A549 (cell line): Measurements from ENCODE around the gene METAP2. TPM values are rescaled to one million over a fixed set of nuclear protein-coding genes. Genes with fewer than 3 reads are reported as not detected.

Experiments used
- ATAC-seq, 2 experiments: fragments of 200-7000 bp in 1 of 2; fragments of >200 bp in 1 of 2; cut with Nextera tagmentation in 1 of 2; cut with Tn5 transposase in 1 of 2; 3 replicates each; pipeline versions ENCODE4 v1.8.0 to v1.9.1; 2018 to 2020; ENCODE audit warnings: mild to moderate bottlenecking in 1 of 2, moderate library complexity in 1 of 2
- CTCF ChIA-PET: fragments of 300-600 bp; sonication (Branson Sonifier 250); formaldehyde crosslinking; extraction: SDS; loops from one replicate; lab custom pipeline; 2021; ENCODE audit warnings: antibody characterized with exemption, inconsistent platforms; lab: Yijun Ruan, JAX
- POLR2A ChIA-PET: fragments of 350-600 bp; formaldehyde crosslinking; extraction: SDS; loops from one replicate; lab custom pipeline; 2021; ENCODE audit warnings: antibody characterized with exemption, inconsistent platforms; lab: Yijun Ruan, JAX
- DNase-seq, 2 experiments: peaks; one replicate each; pipeline versions ENCODE4 v3.0.0 to v3.0.0-alpha.2; 2011 to 2016; ENCODE audit warnings: low read depth in 1 of 2, low spot score in 1 of 2
- FAIRE-seq: peaks from 2 replicates; lab custom pipeline; 2011; peaks lifted over from hg19 to GRCh38; lab: Jason Lieb, UNC
- H3K27ac ChIP-seq, 2 experiments: fragments of >200 bp; sonication (Bioruptor Twin); formaldehyde crosslinking; 3 replicates each; pipeline ENCODE4 v1.5.1; 2016 to 2017
- H3K4me1 ChIP-seq: fragments of >200 bp; sonication (Bioruptor Twin); formaldehyde crosslinking; 3 replicates; pipeline ENCODE4 v1.6.1; 2016
- H3K4me2 ChIP-seq: fragments of >200 bp; sonication (Bioruptor Twin); formaldehyde crosslinking; 3 replicates; pipeline ENCODE4 v1.6.1; 2016
- H3K4me3 ChIP-seq: fragments of >200 bp; sonication (Bioruptor Twin); formaldehyde crosslinking; 3 replicates; pipeline ENCODE4 v1.5.1; 2016
- H3K9me3 ChIP-seq: fragments of >200 bp; sonication (Bioruptor Twin); formaldehyde crosslinking; 3 replicates; pipeline ENCODE4 v1.6.1; 2016
- FOSL2 ChIP-seq, 2 experiments: fragments of 450-650 bp in 1 of 2; fragments of >200 bp in 1 of 2; sonication (Bioruptor Twin) in 1 of 2; formaldehyde crosslinking; IDR thresholded peaks; 2 replicates each; pipeline versions ENCODE4 v1.5.0 to v1.6.1; 2016 to 2020; ENCODE audit warnings: mild to moderate bottlenecking in 1 of 2, moderate library complexity in 1 of 2
- FOXS1 ChIP-seq: fragments of 250-450 bp; sonication (Bioruptor Pico); IDR thresholded peaks from 2 replicates; pipeline ENCODE4 v1.5.0; 2020; ENCODE audit warnings: mild to moderate bottlenecking, moderate library complexity
- GATA3 ChIP-seq: IDR thresholded peaks from 2 replicates; pipeline ENCODE4 v1.6.1; 2012; ENCODE audit warnings: borderline replicate concordance
- HEYL ChIP-seq: fragments of 250-450 bp; sonication (Bioruptor Pico); IDR thresholded peaks from 2 replicates; pipeline ENCODE4 v1.8.0; 2021; ENCODE audit warnings: mild to moderate bottlenecking, moderate library complexity
- JUN ChIP-seq, 2 experiments: fragments of >200 bp; sonication (Bioruptor Twin); formaldehyde crosslinking; IDR thresholded peaks; 2 replicates in 1 of 2; 3 replicates in 1 of 2; pipeline ENCODE4 v1.6.1; 2016 to 2017
- KDM1A ChIP-seq: fragments of 200-600 bp; sonication (generic); IDR thresholded peaks from 2 replicates; pipeline ENCODE4 v1.6.1; 2016; ENCODE audit warnings: low read depth, mild to moderate bottlenecking
- KDM5A ChIP-seq: fragments of 200-600 bp; sonication (generic); IDR thresholded peaks from 2 replicates; pipeline ENCODE4 v1.6.1; 2016; ENCODE audit warnings: antibody characterized with exemption, mild to moderate bottlenecking
- MYC ChIP-seq: IDR thresholded peaks from 2 replicates; pipeline ENCODE4 v1.6.1; 2012; ENCODE audit warnings: mild to moderate bottlenecking, inconsistent platforms, low read length, improper control_type of control experiment, borderline replicate concordance
- PHF8 ChIP-seq: fragments of 200-600 bp; sonication (generic); IDR thresholded peaks from 2 replicates; pipeline ENCODE4 v1.6.1; 2016; ENCODE audit warnings: low read depth, mild to moderate bottlenecking, antibody characterized with exemption, moderate library complexity, borderline replicate concordance
- POLR2A ChIP-seq: IDR thresholded peaks from 2 replicates; pipeline ENCODE4 v1.6.1; 2012; ENCODE audit warnings: mild to moderate bottlenecking, low read length
- SREBF2 ChIP-seq: fragments of 450-650 bp; IDR thresholded peaks from 2 replicates; pipeline ENCODE4 v1.6.1; 2014; ENCODE audit warnings: mild to moderate bottlenecking, moderate library complexity
- ZFP36 ChIP-seq: fragments of 450-650 bp; IDR thresholded peaks from 2 replicates; pipeline ENCODE4 v1.6.1; 2014; ENCODE audit warnings: borderline replicate concordance; ENCODE audit not compliant: partially characterized antibody
- WGBS: methylation state at CpG from one replicate; pipeline ENCODE4 v1.1.6; 2017; ENCODE audit errors: missing lambda C conversion rate; 5-methylcytosine and 5-hydroxymethylcytosine counted together
- polyA minus RNA-seq: library from RNA; depleted of rRNA, polyadenylated mRNA; stranded (reverse); fragments of >200 nt; gene quantifications from 2 replicates; pipeline ENCODE4 v1.2.3, GENCODE V29; 2011; rRNA and poly(A)+ RNA removed
- polyA plus RNA-seq, 4 experiments: library from polyadenylated mRNA; depleted of rRNA in 3 of 4; stranded (reverse); fragments of >200 nt; fragmentation: RNase III in 1 of 4; extraction: RNeasy Plus Mini Kit Qiagen cat#74134 plus additional on column Dnase treatment in 1 of 4; gene quantifications; 2 replicates in 3 of 4; 3 replicates in 1 of 4; pipeline ENCODE4 v1.2.3, GENCODE V29; 2011 to 2017
- TF ChIP-seq, protein P1 (sequence below): fragments of 450-650 bp; IDR thresholded peaks from 2 replicates; pipeline ENCODE4 v1.6.1; 2014; ENCODE audit warnings: antibody characterized with exemption
- TF ChIP-seq, protein P2 (sequence below): IDR thresholded peaks from 2 replicates; pipeline ENCODE4 v1.6.1; 2012; ENCODE audit warnings: low read depth, borderline replicate concordance
- TF ChIP-seq, protein P3 (sequence below): IDR thresholded peaks from 2 replicates; pipeline ENCODE4 v1.6.1; 2012
- TF ChIP-seq, protein P4 (sequence below): IDR thresholded peaks from 2 replicates; pipeline ENCODE4 v1.6.1; 2012
- TF ChIP-seq, protein P5 (sequence below): fragments of >200 bp; sonication (Bioruptor Twin); formaldehyde crosslinking; IDR thresholded peaks from 3 replicates; pipeline ENCODE4 v1.6.1; 2016

The METAP2 gene
- polyA plus RNA-seq (2011; rRNA removed) (134 and 205 TPM in 2 replicates), polyA plus RNA-seq (2017; fragmentation: RNase III; extraction: RNeasy Plus Mini Kit Qiagen cat#74134 plus additional on column Dnase treatment) (213 to 241 TPM (median 219 TPM) in 3 replicates), polyA minus RNA-seq (21.8 and 22.7 TPM in 2 replicates)
- 45.4 and 57.9 TPM in 2 replicates for polyA plus RNA-seq (2012; cell fraction: cytosol; rRNA removed)
- polyA plus RNA-seq (2012; cell fraction: nucleus; rRNA removed) = 13.4 and 20.3 TPM in 2 replicates

DNA sequence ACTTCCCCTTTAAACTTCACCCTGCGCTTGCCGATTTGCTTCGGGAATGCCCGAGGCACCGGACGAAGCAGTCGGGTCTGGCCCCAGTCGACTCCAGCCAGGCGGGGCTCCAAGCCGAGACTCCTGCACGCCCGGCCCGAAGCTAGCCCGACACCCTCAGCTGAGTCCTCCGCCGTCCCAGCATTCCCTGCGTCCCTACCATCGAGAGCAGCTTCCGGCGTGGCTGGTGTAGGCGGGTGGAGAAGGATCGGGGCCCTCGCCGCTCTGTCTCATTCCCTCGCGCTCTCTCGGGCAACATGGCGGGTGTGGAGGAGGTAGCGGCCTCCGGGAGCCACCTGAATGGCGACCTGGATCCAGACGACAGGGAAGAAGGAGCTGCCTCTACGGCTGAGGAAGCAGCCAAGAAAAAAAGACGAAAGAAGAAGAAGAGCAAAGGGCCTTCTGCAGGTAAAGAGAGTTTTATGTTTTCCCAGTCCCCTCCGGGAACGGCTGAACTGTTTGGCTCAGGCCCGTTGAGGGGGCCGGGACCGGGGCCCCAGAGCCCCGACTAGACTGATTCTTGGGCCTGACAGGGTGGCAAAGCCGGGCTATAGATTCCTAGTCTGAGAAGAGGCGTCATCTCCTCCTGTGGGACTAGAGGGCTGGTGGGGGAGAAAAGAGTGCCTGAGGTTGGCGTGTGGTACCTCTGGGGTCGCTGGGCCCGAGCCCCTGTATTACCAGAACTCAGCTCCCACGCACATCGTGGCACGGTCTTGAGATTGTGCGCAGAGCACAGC lies at the start of gene METAP2:
TSS of gene METAP2 (plus strand) at position 269 of the 776 bp plus-strand sequence. CDS start at position 297, 28 bp downstream.
- peak; percentile 86 for FAIRE-seq
- TF ChIP-seq JUN (IDR thresholded peaks at IDR 0.05) (peak in 1 of 2 experiments; percentile 93; a peak in 3 of 5 replicates), FOXS1 (no peak), PHF8 (peak; percentile 91), ZFP36 (no peak), POLR2A (peak; percentile 93), MYC (peak; percentile 80; the same call in 1 of the 2 replicates), KDM5A (0 out of 2 replicates have a peak, but pooled peaks have one; percentile 18), FOSL2 (IDR thresholded peaks at IDR 0.05) (no peak), FOSL2 (CRISPR knock-in tag; IDR thresholded peaks at IDR 0.05) (0 out of 2 replicates have a peak, but pooled peaks have one; percentile 29), GATA3 (no peak)
- TF ChIP-seq, protein P1, sequence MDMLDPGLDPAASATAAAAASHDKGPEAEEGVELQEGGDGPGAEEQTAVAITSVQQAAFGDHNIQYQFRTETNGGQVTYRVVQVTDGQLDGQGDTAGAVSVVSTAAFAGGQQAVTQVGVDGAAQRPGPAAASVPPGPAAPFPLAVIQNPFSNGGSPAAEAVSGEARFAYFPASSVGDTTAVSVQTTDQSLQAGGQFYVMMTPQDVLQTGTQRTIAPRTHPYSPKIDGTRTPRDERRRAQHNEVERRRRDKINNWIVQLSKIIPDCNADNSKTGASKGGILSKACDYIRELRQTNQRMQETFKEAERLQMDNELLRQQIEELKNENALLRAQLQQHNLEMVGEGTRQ = no peak
- TF ChIP-seq, protein P2, sequence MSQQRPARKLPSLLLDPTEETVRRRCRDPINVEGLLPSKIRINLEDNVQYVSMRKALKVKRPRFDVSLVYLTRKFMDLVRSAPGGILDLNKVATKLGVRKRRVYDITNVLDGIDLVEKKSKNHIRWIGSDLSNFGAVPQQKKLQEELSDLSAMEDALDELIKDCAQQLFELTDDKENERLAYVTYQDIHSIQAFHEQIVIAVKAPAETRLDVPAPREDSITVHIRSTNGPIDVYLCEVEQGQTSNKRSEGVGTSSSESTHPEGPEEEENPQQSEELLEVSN = peak; percentile 70
- TF ChIP-seq, protein P3, sequence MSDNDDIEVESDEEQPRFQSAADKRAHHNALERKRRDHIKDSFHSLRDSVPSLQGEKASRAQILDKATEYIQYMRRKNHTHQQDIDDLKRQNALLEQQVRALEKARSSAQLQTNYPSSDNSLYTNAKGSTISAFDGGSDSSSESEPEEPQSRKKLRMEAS = peak; percentile 93
- TF ChIP-seq, protein P4, sequence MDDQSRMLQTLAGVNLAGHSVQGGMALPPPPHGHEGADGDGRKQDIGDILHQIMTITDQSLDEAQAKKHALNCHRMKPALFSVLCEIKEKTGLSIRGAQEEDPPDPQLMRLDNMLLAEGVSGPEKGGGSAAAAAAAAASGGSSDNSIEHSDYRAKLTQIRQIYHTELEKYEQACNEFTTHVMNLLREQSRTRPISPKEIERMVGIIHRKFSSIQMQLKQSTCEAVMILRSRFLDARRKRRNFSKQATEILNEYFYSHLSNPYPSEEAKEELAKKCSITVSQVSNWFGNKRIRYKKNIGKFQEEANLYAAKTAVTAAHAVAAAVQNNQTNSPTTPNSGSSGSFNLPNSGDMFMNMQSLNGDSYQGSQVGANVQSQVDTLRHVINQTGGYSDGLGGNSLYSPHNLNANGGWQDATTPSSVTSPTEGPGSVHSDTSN = peak; percentile 74; the same call in 1 of the 2 replicates
- TF ChIP-seq, protein P5, sequence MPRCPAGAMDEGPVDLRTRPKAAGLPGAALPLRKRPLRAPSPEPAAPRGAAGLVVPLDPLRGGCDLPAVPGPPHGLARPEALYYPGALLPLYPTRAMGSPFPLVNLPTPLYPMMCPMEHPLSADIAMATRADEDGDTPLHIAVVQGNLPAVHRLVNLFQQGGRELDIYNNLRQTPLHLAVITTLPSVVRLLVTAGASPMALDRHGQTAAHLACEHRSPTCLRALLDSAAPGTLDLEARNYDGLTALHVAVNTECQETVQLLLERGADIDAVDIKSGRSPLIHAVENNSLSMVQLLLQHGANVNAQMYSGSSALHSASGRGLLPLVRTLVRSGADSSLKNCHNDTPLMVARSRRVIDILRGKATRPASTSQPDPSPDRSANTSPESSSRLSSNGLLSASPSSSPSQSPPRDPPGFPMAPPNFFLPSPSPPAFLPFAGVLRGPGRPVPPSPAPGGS = peak; percentile 87; the same call in 2 of the 3 replicates
- TF ChIP-seq, all 56 proteins: peak for 10
- Histone ChIP-seq H3K4me3 (peak within 1 kb of the TSS; percentile 82), H3K9me3 (no peaks in the 10 kb centered on the region), H3K4me1 (peaks cover 9% of the 10 kb centered on the region; the same call in 1 of the 3 replicates), H3K27ac (peak within 1 kb of the TSS; percentile 95 to 97), H3K4me2 (peak within 1 kb of the TSS; percentile 94)
- CTCF ChIA-PET = interaction anchor here (0.8 to 2.0 kb wide), 2 partner anchors 60 to 138 kb away, joined by 3 to 4 read pairs; no protein-coding TSS in a partner anchor
- ATAC-seq (peak; percentile 99 to 100), DNase-seq (peak; percentile 97 to 98)
- POLR2A ChIA-PET = interaction anchor here (0.6 to 2.2 kb wide), 28 partner anchors 9 to 469 kb away, joined by 3 to 12 read pairs (median 4); partner anchors contain the start of genes AMDHD1, CCDC38, FGD6 and VEZT
- WGBS = 1% methylated on average over 37 of the region's 49 CpGs

DNA sequence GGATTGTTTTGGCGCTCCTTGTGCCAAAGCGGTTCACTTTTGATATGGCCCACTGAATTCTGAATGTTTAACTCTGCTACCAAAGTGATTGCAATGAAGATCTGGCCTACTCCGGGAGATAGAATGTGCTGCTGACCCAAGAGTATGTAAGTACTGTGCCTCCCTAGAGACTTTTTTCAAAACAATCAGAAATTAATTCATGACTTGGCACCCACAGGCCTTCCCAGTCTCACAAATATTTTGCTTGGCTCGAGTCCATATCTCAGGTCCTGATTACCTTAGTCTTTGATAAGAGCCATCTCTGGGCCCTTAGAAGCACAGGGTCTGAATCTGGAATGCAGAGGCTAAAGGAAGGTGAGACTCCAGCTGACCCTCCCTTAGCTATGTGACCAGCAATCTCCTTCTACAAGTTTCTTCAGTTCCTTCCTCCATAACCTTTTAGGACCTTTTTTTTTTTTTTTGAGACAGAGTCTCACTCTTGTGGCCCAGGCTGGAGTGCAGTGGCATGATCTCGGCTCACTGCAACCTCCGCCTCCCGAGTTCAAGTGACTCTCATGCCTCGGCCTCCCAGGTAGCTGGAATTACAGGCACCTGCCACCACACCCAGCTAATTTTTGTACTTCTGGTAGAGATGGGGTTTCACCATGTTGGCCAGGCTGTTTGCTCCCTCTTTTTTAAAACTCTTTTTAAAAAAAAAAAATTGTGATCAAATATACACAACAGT lies 49.5 kb upstream of the METAP2 start:
- no peaks in the 10 kb centered on the region for H3K9me3 ChIP-seq
- ChIA-PET CTCF (interaction anchor here (1.7 kb wide), 1 partner anchor 89 kb away, joined by 6 read pairs; no protein-coding TSS in a partner anchor), POLR2A (no interaction called here)
- no peak for FAIRE-seq
- TF ChIP-seq PHF8 = no peak
- no peak for TF ChIP-seq SREBF2
- no peak for TF ChIP-seq HEYL
- TF ChIP-seq KDM1A = no peak
- no peak for ATAC-seq
- no peak overlapping the region for H3K4me3 ChIP-seq
- no peaks in the 10 kb centered on the region for H3K4me1 ChIP-seq
- DNase-seq = no peak
- 79% methylated on average over 8 of the region's 8 CpGs for WGBS
- no peak overlapping the region for H3K27ac ChIP-seq
- H3K4me2 ChIP-seq = no peak overlapping the region
